Chondrocyte (in vitro differentiated cells): ENCODE data around the gene PSMB8. TPM values are rescaled to one million over a fixed set of nuclear protein-coding genes. Genes with fewer than 3 reads are reported as not detected.

Experiments used
- DNase-seq: peaks from one replicate; pipeline ENCODE4 v3.0.0; 2021; ENCODE audit warnings: mixed read lengths, low spot score
- H3K27ac Mint-ChIP-seq: one replicate; pipeline ENCODE4 v1.8.0; 2021; ENCODE audit warnings: mild to moderate bottlenecking, moderate library complexity, mixed read lengths; ENCODE audit not compliant: unreplicated experiment
- H3K27me3 Mint-ChIP-seq: 2 replicates; pipeline ENCODE4 v1.8.0; 2021; ENCODE audit warnings: low read depth, mixed read lengths
- H3K36me3 Mint-ChIP-seq: 2 replicates; pipeline ENCODE4 v1.8.0; 2021; ENCODE audit warnings: low read depth, mixed read lengths
- H3K4me1 Mint-ChIP-seq: 2 replicates; pipeline ENCODE4 v1.8.0; 2021; ENCODE audit warnings: low read depth, mild to moderate bottlenecking, mixed read lengths
- H3K4me3 Mint-ChIP-seq: one replicate; pipeline ENCODE4 v1.8.0; 2021; ENCODE audit warnings: mild to moderate bottlenecking, moderate library complexity, mixed read lengths; ENCODE audit not compliant: unreplicated experiment
- H3K9me3 Mint-ChIP-seq: 2 replicates; pipeline ENCODE4 v1.8.0; 2021; ENCODE audit warnings: low read depth, mixed read lengths
- CTCF ChIP-seq: fragments of 200-600 bp; sonication (generic); IDR thresholded peaks from 2 replicates; pipeline ENCODE4 v1.5.0; 2021; ENCODE audit warnings: antibody characterized with exemption, mild to moderate bottlenecking, moderate library complexity
- long read RNA-seq: library from polyadenylated mRNA; stranded (forward); transcript quantifications from one replicate; pipeline ENCODE4 v2.0.0, GENCODE V29; 2021
- total RNA-seq: library from RNA; stranded (reverse); gene quantifications from 3 replicates; pipeline ENCODE4 v1.2.1, GENCODE V29; 2021

The PSMB8 gene
- total RNA-seq, result 14.6 to 17.4 TPM (median 16.2 TPM) in 3 replicates
- long read RNA-seq, transcript PSMB8-202 (6 exons, 1,124 nt), result major isoform, 9 of 22 reads
- long read RNA-seq, transcript PSMB8-201 (6 exons, 1,351 nt), result minor isoform, 6 of 22 reads
- long read RNA-seq, partial matches to known transcripts, result 2 of 22 reads
- long read RNA-seq, other reads (novel, unspliced or antisense), result 4 of 22 reads

GRCh38 chr6:32843979-32844838, at the start of gene PSMB8:
Gene PSMB8, minus strand, starts transcription at chr6:32844047. Its CDS starts 51 bp downstream, at chr6:32843996.
- Mint-ChIP-seq H3K36me3 (peaks cover 18% of the 10 kb centered on the region), H3K4me1 (peaks cover 18% of the 10 kb centered on the region), H3K9me3 (no peaks in the 10 kb centered on the region), H3K27ac (peak within 1 kb of the TSS; percentile 96), H3K4me3 (peak within 1 kb of the TSS; percentile 94), H3K27me3 (no peaks in the 10 kb centered on the region)
- no peak for DNase-seq
- TF ChIP-seq CTCF, result peak; percentile 71

- DNase-seq, result no peak
- TF ChIP-seq CTCF, result no peak
- H3K36me3 Mint-ChIP-seq, result no peaks in the 10 kb centered on the region
- H3K27ac Mint-ChIP-seq, result no peak overlapping the region
- H3K9me3 Mint-ChIP-seq, result no peaks in the 10 kb centered on the region
- H3K4me1 Mint-ChIP-seq, result peaks cover 39% of the 10 kb centered on the region
- H3K4me3 Mint-ChIP-seq, result no peak overlapping the region
- H3K27me3 Mint-ChIP-seq, result peaks cover 4% of the 10 kb centered on the region
These were observed 47.0 kb upstream of the PSMB8 start for GRCh38 chr6:32890831-32891230.

GRCh38 chr6:32889533-32889932, 45.7 kb upstream of the PSMB8 start:
- Mint-ChIP-seq H3K27me3 (peaks cover 4% of the 10 kb centered on the region), H3K9me3 (no peaks in the 10 kb centered on the region), H3K4me3 (no peak overlapping the region), H3K4me1 (peaks cover 28% of the 10 kb centered on the region), H3K27ac (peak overlapping the region; percentile 43), H3K36me3 (no peaks in the 10 kb centered on the region)
- DNase-seq, result no peak
- TF ChIP-seq CTCF, result no peak

GRCh38 chr6:32888576-32888975, 44.7 kb upstream of the PSMB8 start:
- Mint-ChIP-seq H3K4me1 (peaks cover 25% of the 10 kb centered on the region), H3K9me3 (no peaks in the 10 kb centered on the region), H3K27me3 (peaks cover 13% of the 10 kb centered on the region), H3K4me3 (no peak overlapping the region), H3K27ac (no peak overlapping the region), H3K36me3 (no peaks in the 10 kb centered on the region)
- no peak for TF ChIP-seq CTCF
- DNase-seq, result no peak

- peaks cover 14% of the 10 kb centered on the region for H3K27me3 Mint-ChIP-seq
- no peak overlapping the region for H3K4me3 Mint-ChIP-seq
- H3K9me3 Mint-ChIP-seq, result no peaks in the 10 kb centered on the region
- peaks cover 24% of the 10 kb centered on the region for H3K4me1 Mint-ChIP-seq
- H3K36me3 Mint-ChIP-seq, result no peaks in the 10 kb centered on the region
- TF ChIP-seq CTCF, result no peak
- H3K27ac Mint-ChIP-seq, result no peak overlapping the region
- no peak for DNase-seq
These were observed 43.8 kb upstream of the PSMB8 start for GRCh38 chr6:32887616-32888015.
